Measurements from ENCODE around the gene RREB1. TPM values are rescaled to one million over a fixed set of nuclear protein-coding genes. Genes with fewer than 3 reads are reported as not detected.
A peak's percentile ranks its signal among the peaks of the same experiment; 100 is the strongest.

RREB1 gene
- total RNA-seq, 1 experiment from 2014 or later, result 30.7 TPM

- intact Hi-C loops (cut with micrococcal nuclease; ENCODE audit: unreplicated experiment), result loop anchor here (5.0 kb wide), 1 partner anchor 127 kb away; no protein-coding TSS in a partner anchor
- POLR2A ChIA-PET, result interaction anchor here (0.6 kb wide), 1 partner anchor 9 kb away, joined by 5 read pairs; no protein-coding TSS in a partner anchor
- Histone ChIP-seq H3K27me3 (ENCODE audit: control insufficient read depth, insufficient read depth, low read length) (no peaks in the 10 kb centered on the region), H3K27ac (ENCODE audit: low read length) (no peak overlapping the region), H3K9me3 (ENCODE audit: control insufficient read depth, insufficient read depth, low read depth, low read length) (no peaks in the 10 kb centered on the region), H3K4me1 (ENCODE audit: control insufficient read depth, insufficient read depth, low read length) (peaks cover 75% of the 10 kb centered on the region), H3K36me3 (ENCODE audit: control insufficient read depth, insufficient read depth, low read length) (no peaks in the 10 kb centered on the region), H3K4me3 (ENCODE audit: low read depth in 2 of 2, low read length in 2 of 2) (no peak overlapping the region)
- no peak for TF ChIP-seq SIN3A (IDR thresholded peaks at IDR 0.05; ENCODE audit: borderline replicate concordance, insufficient read depth, low read depth, low read length)
- no peak for TF ChIP-seq POLR2AphosphoS5 (IDR thresholded peaks at IDR 0.05; ENCODE audit: low read depth, low read length)
- no peak for TF ChIP-seq TCF7L2 (IDR thresholded peaks at IDR 0.05; ENCODE audit: low read depth, low read length)
- no peak for TF ChIP-seq REST (IDR thresholded peaks at IDR 0.05; ENCODE audit: insufficient read depth in 1 of 2, low read depth in 2 of 2, low read length in 1 of 2)
- TF ChIP-seq CTCF (IDR thresholded peaks at IDR 0.05), result no peak
- no peak for ATAC-seq
- CTCF ChIA-PET, result interaction anchor here (0.7 kb wide), 1 partner anchor 321 kb away, joined by 5 read pairs; no protein-coding TSS in a partner anchor
- no TSS peak for BruUV-seq (replicated peaks)
- in situ Hi-C loops (cut with HindIII; ENCODE audit: low pct_unique_long_range_greater_than_20kb, low sequenced_read_pairs), result no loop called here
- DNase-seq (ENCODE audit: low read depth, low spot score), result no peak
These were observed 7.1 kb downstream of the RREB1 start for GRCh38 chr6:7114744-7115458.

- TF ChIP-seq CTCF (IDR thresholded peaks at IDR 0.05) (no peak), REST (IDR thresholded peaks at IDR 0.05; ENCODE audit: insufficient read depth in 1 of 2, low read depth in 2 of 2, low read length in 1 of 2) (no peak)
- Histone ChIP-seq H3K27ac (ENCODE audit: low read length) (peak overlapping the region; percentile 14; the same call in 1 of the 2 replicates), H3K4me3 (ENCODE audit: low read depth in 2 of 2, low read length in 2 of 2) (no peak overlapping the region), H3K4me1 (ENCODE audit: control insufficient read depth, insufficient read depth, low read length) (peaks cover 69% of the 10 kb centered on the region), H3K36me3 (ENCODE audit: control insufficient read depth, insufficient read depth, low read length) (no peaks in the 10 kb centered on the region), H3K27me3 (ENCODE audit: control insufficient read depth, insufficient read depth, low read length) (no peaks in the 10 kb centered on the region), H3K9me3 (ENCODE audit: control insufficient read depth, insufficient read depth, low read depth, low read length) (no peaks in the 10 kb centered on the region)
- DNase-seq (ENCODE audit: low read depth, low spot score) (no peak), ATAC-seq (0 out of 2 replicates have a peak, but pooled peaks have one; percentile 25)
- BruUV-seq (replicated peaks), result no TSS peak
- intact Hi-C loops (cut with micrococcal nuclease; ENCODE audit: unreplicated experiment), result no loop called here
- in situ Hi-C loops (cut with HindIII; ENCODE audit: low pct_unique_long_range_greater_than_20kb, low sequenced_read_pairs), result no loop called here
- ChIA-PET CTCF (interaction anchor here (0.7 kb wide), 1 partner anchor 320 kb away, joined by 5 read pairs; no protein-coding TSS in a partner anchor), POLR2A (no interaction called here)
These were observed 7.9 kb downstream of the RREB1 start for GRCh38 chr6:7115543-7116231.
